Upper lobe of left lung (tissue), 6 donors: Measurements from ENCODE around the gene PERP. TPM values are rescaled to one million over a fixed set of nuclear protein-coding genes. Genes with fewer than 3 reads are reported as not detected.

Experiments used
- ATAC-seq, 2 donors: fragments of 200-7000 bp; cut with Tn5 transposase; one replicate each; pipeline ENCODE4 v1.9.1; 2022; ENCODE audit warnings: mild to moderate bottlenecking in 2 of 2, moderate library complexity in 2 of 2; ENCODE audit not compliant: low FRiP score in 2 of 2
- DNase-seq, 2 donors: peaks; one replicate each; pipeline ENCODE4 v3.0.0-alpha.2; 2019 to 2020
- H3K27ac ChIP-seq, 4 donors: fragments of 200-600 bp; sonication (generic); one replicate each; pipeline ENCODE4 v1.5.1; 2016 to 2019
- H3K27me3 ChIP-seq, 4 donors: fragments of 200-600 bp; sonication (generic); one replicate each; pipeline ENCODE4 v1.5.1; 2017 to 2019
- H3K36me3 ChIP-seq, 4 donors: fragments of 200-600 bp; sonication (generic); one replicate each; pipeline ENCODE4 v1.5.1; 2016 to 2019
- H3K4me1 ChIP-seq, 4 donors: fragments of 200-600 bp; sonication (generic); one replicate each; pipeline ENCODE4 v1.5.1; 2018 to 2019
- H3K4me3 ChIP-seq, 4 donors: fragments of 200-600 bp; sonication (generic); one replicate each; pipeline ENCODE4 v1.5.1; 2017 to 2019; ENCODE audit warnings: mild to moderate bottlenecking in 2 of 4, moderate library complexity in 1 of 4
- H3K9me3 ChIP-seq, 4 donors: fragments of 200-600 bp; sonication (generic); one replicate each; pipeline ENCODE4 v1.5.1; 2018 to 2019
- EP300 ChIP-seq, 4 donors: sonication (generic); formaldehyde crosslinking; IDR thresholded peaks; one replicate each; pipeline ENCODE4 v1.5.1; 2017; ENCODE audit warnings: antibody characterized with exemption in 4 of 4, control low read depth in 2 of 4
- POLR2A ChIP-seq, 4 donors: fragments of 450-650 bp; IDR thresholded peaks; one replicate each; pipeline ENCODE4 v1.5.1; 2016 to 2017; ENCODE audit warnings: antibody characterized with exemption in 4 of 4, mild to moderate bottlenecking in 2 of 4
- POLR2AphosphoS5 ChIP-seq, 2 donors: sonication (generic); formaldehyde crosslinking; IDR thresholded peaks; one replicate each; pipeline ENCODE4 v1.5.1; 2017; ENCODE audit warnings: antibody characterized with exemption in 2 of 2
- WGBS, 2 donors: methylation state at CpG; one replicate each; pipeline ENCODE4 v1.1.5; 2017 to 2018; 5-methylcytosine and 5-hydroxymethylcytosine counted together
- total RNA-seq, 6 donors: library from RNA; depleted of rRNA in 4 of 6; stranded (reverse); fragments of >200 nt in 4 of 6; gene quantifications; one replicate each; pipeline versions ENCODE4 v1.1.0 to v1.2.1, GENCODE V29; 2016 to 2021
- TF ChIP-seq, protein P1 (sequence below), 6 experiments: fragments of 450-650 bp in 4 of 6; fragments of 200-600 bp in 2 of 6; sonication (generic) in 2 of 6; IDR thresholded peaks; one replicate each; pipeline ENCODE4 v1.5.1; 2016 to 2019; ENCODE audit warnings: antibody characterized with exemption in 6 of 6
- donor health status: DM: no; HTN: no; CAD: no; lungs with moderate emphysema.
- donor health status: DM: no; HTN: yes; CAD: no; lungs with severe emphysema.

The PERP gene
- total RNA-seq, 6 donors from 2014 or later, result 13.6 to 69.8 (median 26.1) TPM

DNA sequence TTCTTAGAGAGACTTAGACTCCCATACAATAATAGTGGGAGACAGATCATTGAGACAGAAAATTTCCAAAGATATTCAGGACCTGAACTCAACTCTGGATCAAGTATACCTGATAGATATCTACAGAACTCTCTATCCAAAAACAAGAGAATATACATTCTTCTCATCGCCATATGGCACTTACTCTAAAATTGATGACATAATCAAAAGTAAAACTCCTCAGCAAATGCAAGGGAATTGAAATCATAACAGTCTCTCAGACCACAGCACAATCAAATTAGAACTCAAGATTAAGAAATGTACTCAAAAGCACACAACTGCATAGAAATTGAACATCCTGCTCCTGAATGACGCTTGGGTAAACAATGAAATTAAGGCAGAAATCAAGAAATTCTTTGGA, 28.7 kb downstream of the PERP start:
- Histone ChIP-seq H3K36me3 (no peaks in the 10 kb centered on the region), H3K4me1 (no peaks in the 10 kb centered on the region), H3K27me3 (no peaks in the 10 kb centered on the region), H3K4me3 (no peak overlapping the region), H3K27ac (no peak overlapping the region), H3K9me3 (peaks cover 0 to 3% (median 0%) of the 10 kb centered on the region in 4 donors)
- ATAC-seq (no peak), DNase-seq (no peak)
- no peak for TF ChIP-seq POLR2AphosphoS5 (IDR thresholded peaks at IDR 0.05)
- TF ChIP-seq, protein P1, sequence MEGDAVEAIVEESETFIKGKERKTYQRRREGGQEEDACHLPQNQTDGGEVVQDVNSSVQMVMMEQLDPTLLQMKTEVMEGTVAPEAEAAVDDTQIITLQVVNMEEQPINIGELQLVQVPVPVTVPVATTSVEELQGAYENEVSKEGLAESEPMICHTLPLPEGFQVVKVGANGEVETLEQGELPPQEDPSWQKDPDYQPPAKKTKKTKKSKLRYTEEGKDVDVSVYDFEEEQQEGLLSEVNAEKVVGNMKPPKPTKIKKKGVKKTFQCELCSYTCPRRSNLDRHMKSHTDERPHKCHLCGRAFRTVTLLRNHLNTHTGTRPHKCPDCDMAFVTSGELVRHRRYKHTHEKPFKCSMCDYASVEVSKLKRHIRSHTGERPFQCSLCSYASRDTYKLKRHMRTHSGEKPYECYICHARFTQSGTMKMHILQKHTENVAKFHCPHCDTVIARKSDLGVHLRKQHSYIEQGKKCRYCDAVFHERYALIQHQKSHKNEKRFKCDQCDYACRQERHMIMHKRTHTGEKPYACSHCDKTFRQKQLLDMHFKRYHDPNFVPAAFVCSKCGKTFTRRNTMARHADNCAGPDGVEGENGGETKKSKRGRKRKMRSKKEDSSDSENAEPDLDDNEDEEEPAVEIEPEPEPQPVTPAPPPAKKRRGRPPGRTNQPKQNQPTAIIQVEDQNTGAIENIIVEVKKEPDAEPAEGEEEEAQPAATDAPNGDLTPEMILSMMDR (IDR thresholded peaks at IDR 0.05), result no peak
- TF ChIP-seq POLR2A (IDR thresholded peaks at IDR 0.05), result no peak
- no peak for TF ChIP-seq EP300 (IDR thresholded peaks at IDR 0.05)
- 87 to 92% methylated on average over 2 of the region's 2 CpGs for WGBS, 2 donors

DNA sequence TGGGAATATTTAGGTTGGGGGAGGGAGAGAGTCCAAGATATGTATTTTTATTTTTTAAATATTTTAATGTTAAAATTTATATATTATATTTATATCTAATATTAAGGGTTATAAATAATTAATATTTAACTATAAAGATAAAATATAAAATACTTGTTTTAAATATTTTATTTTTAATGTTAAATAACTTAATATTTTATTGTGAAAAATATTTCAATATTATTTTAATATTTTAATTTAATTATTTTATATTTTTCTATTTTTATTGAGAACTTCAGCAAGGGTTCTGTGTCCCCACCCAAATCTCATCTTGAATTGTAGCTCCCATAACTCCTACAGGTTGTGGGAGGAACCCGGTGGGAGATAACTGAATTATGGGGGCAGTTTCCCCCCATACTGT, 34.0 kb downstream of the PERP start:
- TF ChIP-seq POLR2AphosphoS5 (IDR thresholded peaks at IDR 0.05) (no peak), EP300 (IDR thresholded peaks at IDR 0.05) (no peak), POLR2A (IDR thresholded peaks at IDR 0.05) (no peak)
- TF ChIP-seq, protein P1 (IDR thresholded peaks at IDR 0.05), result no peak
- Histone ChIP-seq H3K27ac (no peak overlapping the region), H3K27me3 (no peaks in the 10 kb centered on the region), H3K4me1 (no peaks in the 10 kb centered on the region), H3K9me3 (peaks cover 0 to 3% (median 0%) of the 10 kb centered on the region in 4 donors), H3K36me3 (no peaks in the 10 kb centered on the region), H3K4me3 (no peak overlapping the region)
- DNase-seq, result no peak
- 91 to 100% methylated on average over 1 of the region's 1 CpG for WGBS, 2 donors
- ATAC-seq, result no peak

DNA sequence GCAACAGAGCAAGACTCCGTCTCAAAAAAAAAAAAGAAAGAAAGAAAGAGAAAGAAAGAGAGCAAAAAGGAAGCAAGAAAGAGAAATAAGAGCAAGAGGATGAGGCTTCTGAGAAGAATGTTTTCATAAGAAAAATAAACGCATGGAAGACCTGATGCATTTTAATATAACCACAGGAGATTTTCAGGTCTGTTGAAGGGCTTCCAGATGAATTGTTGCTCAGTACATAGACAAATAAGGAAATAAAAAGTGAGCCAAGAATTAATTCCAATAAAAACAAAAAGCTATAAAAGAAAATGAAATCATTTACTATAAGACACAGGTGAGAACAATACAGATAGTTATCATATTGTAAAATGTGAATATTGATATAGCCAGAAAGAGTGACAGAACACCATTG, 43.5 kb downstream of the PERP start:
- no peak for ATAC-seq
- Histone ChIP-seq H3K4me1 (no peaks in the 10 kb centered on the region), H3K4me3 (no peak overlapping the region), H3K27ac (no peak overlapping the region), H3K27me3 (no peaks in the 10 kb centered on the region), H3K9me3 (no peaks in the 10 kb centered on the region), H3K36me3 (no peaks in the 10 kb centered on the region)
- 84% methylated on average over 2 of the region's 2 CpGs for WGBS, 2 donors
- DNase-seq, result no peak
- TF ChIP-seq POLR2AphosphoS5 (IDR thresholded peaks at IDR 0.05), result no peak
- TF ChIP-seq, protein P1 (IDR thresholded peaks at IDR 0.05), result no peak
- TF ChIP-seq EP300 (IDR thresholded peaks at IDR 0.05), result no peak

DNA sequence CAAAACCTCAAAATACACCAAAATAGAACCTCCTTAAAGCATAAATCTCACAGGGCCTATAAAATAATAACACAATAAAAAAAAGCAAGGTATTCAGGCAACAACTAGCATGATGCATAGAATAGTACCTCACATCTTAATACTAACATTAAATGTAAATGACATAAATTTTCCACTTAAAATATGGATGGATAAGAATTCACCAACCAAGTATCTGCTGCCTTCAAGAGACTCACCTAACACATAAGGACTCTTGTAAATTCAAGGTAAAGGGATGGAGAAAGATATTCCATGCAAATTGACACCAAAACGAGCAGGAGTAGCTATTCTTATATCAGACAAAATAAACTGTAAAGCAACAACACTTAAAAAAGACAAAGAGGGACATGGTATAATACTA, 52.2 kb downstream of the PERP start:
- Histone ChIP-seq H3K9me3 (peaks cover 0 to 3% (median 2%) of the 10 kb centered on the region in 4 donors), H3K36me3 (no peaks in the 10 kb centered on the region), H3K27me3 (no peaks in the 10 kb centered on the region), H3K4me3 (no peak overlapping the region), H3K27ac (no peak overlapping the region), H3K4me1 (no peaks in the 10 kb centered on the region)
- no peak for ATAC-seq
- TF ChIP-seq POLR2A (IDR thresholded peaks at IDR 0.05), result no peak
- no peak for TF ChIP-seq EP300 (IDR thresholded peaks at IDR 0.05)
- TF ChIP-seq, protein P1 (IDR thresholded peaks at IDR 0.05), result no peak
- TF ChIP-seq POLR2AphosphoS5 (IDR thresholded peaks at IDR 0.05), result no peak
- WGBS, 2 donors, result 64 to 69% methylated on average over 1 of the region's 1 CpG
- no peak for DNase-seq

DNA sequence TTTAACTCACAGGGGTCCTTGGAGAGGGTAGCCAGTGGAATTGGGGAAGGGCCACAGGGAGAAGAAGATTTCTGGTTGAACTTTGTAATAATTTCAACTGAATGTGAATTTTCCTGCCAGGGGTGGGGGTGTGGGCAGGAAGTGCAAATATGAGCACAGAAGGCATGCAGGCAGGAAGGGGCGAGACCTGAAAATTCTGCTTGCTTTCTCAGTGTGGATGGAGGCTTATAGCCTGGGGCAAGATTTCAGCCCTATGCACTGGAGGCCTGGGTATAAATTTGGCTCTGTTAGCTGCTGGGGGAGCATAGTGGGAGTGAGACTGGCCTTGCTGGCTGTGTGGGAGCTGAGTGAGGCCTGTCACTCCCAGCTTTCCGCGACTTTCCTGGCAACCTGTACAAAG, 54.4 kb downstream of the PERP start:
- ATAC-seq, result no peak
- Histone ChIP-seq H3K36me3 (no peaks in the 10 kb centered on the region), H3K27me3 (no peaks in the 10 kb centered on the region), H3K4me3 (no peak overlapping the region), H3K4me1 (no peaks in the 10 kb centered on the region), H3K9me3 (peaks cover 0 to 3% (median 2%) of the 10 kb centered on the region in 4 donors), H3K27ac (no peak overlapping the region)
- TF ChIP-seq EP300 (IDR thresholded peaks at IDR 0.05) (no peak), POLR2A (IDR thresholded peaks at IDR 0.05) (no peak), POLR2AphosphoS5 (IDR thresholded peaks at IDR 0.05) (no peak)
- TF ChIP-seq, protein P1 (IDR thresholded peaks at IDR 0.05), result no peak
- WGBS, 2 donors, result 89 to 97% methylated on average over 3 of the region's 3 CpGs
- DNase-seq, result no peak
